HG03469 (cell line): ENCODE measurements around the gene NR4A1.
A peak's percentile ranks its signal among the peaks of the same experiment; 100 is the strongest.

Experiments
- ATAC-seq: cut with Tn5 transposase; IDR thresholded peaks from one replicate; pipeline ENCODE4 v1.9.1; 2021; ENCODE audit warnings: mild to moderate bottlenecking, moderate library complexity, moderate number of reproducible peaks; ENCODE audit not compliant: unreplicated experiment

NR4A1 gene

GRCh38 chr12:52057638-52058576 is 6.7 kb downstream of the NR4A1 start:
- no peak for ATAC-seq

- ATAC-seq: no peak
Observed at GRCh38 chr12:52058631-52059361, 7.6 kb downstream of the NR4A1 start.

- ATAC-seq: no peak
Observed at GRCh38 chr12:52059582-52060497, 8.6 kb downstream of the NR4A1 start.

GRCh38 chr12:52060498-52061177 is 9.4 kb downstream of the NR4A1 start:
- no peak for ATAC-seq

- ATAC-seq: no peak
Observed at GRCh38 chr12:52061470-52062166, 10.4 kb downstream of the NR4A1 start.

- no peak for ATAC-seq
Observed at GRCh38 chr12:52062167-52063081, 11.2 kb downstream of the NR4A1 start.

GRCh38 chr12:52063082-52063924 is 12.1 kb downstream of the NR4A1 start:
- no peak for ATAC-seq

- no peak for ATAC-seq
Observed at GRCh38 chr12:52063981-52064649, 12.9 kb downstream of the NR4A1 start.

GRCh38 chr12:52066346-52067080 is 15.3 kb downstream of the NR4A1 start:
- ATAC-seq: no peak

- ATAC-seq: no peak
Observed at GRCh38 chr12:52067081-52067374, 15.8 kb downstream of the NR4A1 start.

GRCh38 chr12:52069327-52070184 is 18.3 kb downstream of the NR4A1 start, which contains the start of gene ATG101:
Gene ATG101, plus strand, starts transcription at chr12:52069978. Its CDS starts 3,673 bp downstream, at chr12:52073651.
- peak; percentile 82 for ATAC-seq

GRCh38 chr12:52070185-52070925 is 19.1 kb downstream of the NR4A1 start:
- no peak for ATAC-seq

- ATAC-seq: no peak
Observed at GRCh38 chr12:52073531-52074381, 22.5 kb downstream of the NR4A1 start.
